Thymus (tissue), 11 donors: ENCODE measurements around the gene TNFRSF13B. TPM values are rescaled to one million over a fixed set of nuclear protein-coding genes. Genes with fewer than 3 reads are reported as not detected.

Source experiments
- DNase-seq, 9 donors: peaks; one replicate each; pipeline ENCODE4 v3.0.0-alpha.2; 2013; ENCODE audit warnings: low spot score in 9 of 9, low read depth in 6 of 9, missing footprints in 1 of 9
- H3K27ac ChIP-seq, 2 donors: one replicate each; pipeline ENCODE4 v1.5.1; 2013; ENCODE audit warnings: control low read depth in 1 of 2, low read depth in 1 of 2, low read length in 1 of 2, mild to moderate bottlenecking in 1 of 2, moderate library complexity in 1 of 2
- H3K27me3 ChIP-seq, 2 donors: one replicate each; pipeline ENCODE4 v1.5.1; 2013; ENCODE audit warnings: low read length in 1 of 2; ENCODE audit not compliant: control insufficient read depth in 2 of 2, insufficient read depth in 1 of 2
- H3K36me3 ChIP-seq, 2 donors: one replicate each; pipeline ENCODE4 v1.5.1; 2013; ENCODE audit warnings: low read length in 1 of 2, mild to moderate bottlenecking in 1 of 2, moderate library complexity in 1 of 2; ENCODE audit not compliant: control insufficient read depth in 2 of 2, insufficient read depth in 2 of 2
- H3K4me1 ChIP-seq, 2 donors: one replicate each; pipeline ENCODE4 v1.5.1; 2013; ENCODE audit warnings: low read length in 2 of 2; ENCODE audit not compliant: control insufficient read depth in 2 of 2, insufficient read depth in 2 of 2
- H3K4me3 ChIP-seq, 2 donors: one replicate each; pipeline ENCODE4 v1.5.1; 2013; ENCODE audit warnings: low read length in 2 of 2, control low read depth in 1 of 2, mild to moderate bottlenecking in 1 of 2
- H3K9me3 ChIP-seq, 2 donors: one replicate each; pipeline ENCODE4 v1.5.1; 2013; ENCODE audit warnings: low read length in 1 of 2, mild to moderate bottlenecking in 1 of 2; ENCODE audit not compliant: control insufficient read depth in 2 of 2, insufficient read depth in 1 of 2
- WGBS: extraction: QIAGEN DNeasy Blood & Tissue Kit; methylation state at CpG from one replicate; pipeline ENCODE4 v1.1.7; 2013; 5-methylcytosine and 5-hydroxymethylcytosine counted together
- polyA plus RNA-seq: library from polyadenylated mRNA; stranded (reverse); fragments of 200-250 nt; gene quantifications from one replicate; pipeline ENCODE4 v1.2.3, GENCODE V29; 2013
- total RNA-seq: library from RNA; stranded (reverse); fragments of 120-200 nt; gene quantifications from one replicate; pipeline ENCODE4 v1.2.4, GENCODE V29; 2013
- donor health status: healthy.

Gene TNFRSF13B
- total and polyA plus RNA-seq, 2 donors: 0.14 to 2.6 TPM

DNA sequence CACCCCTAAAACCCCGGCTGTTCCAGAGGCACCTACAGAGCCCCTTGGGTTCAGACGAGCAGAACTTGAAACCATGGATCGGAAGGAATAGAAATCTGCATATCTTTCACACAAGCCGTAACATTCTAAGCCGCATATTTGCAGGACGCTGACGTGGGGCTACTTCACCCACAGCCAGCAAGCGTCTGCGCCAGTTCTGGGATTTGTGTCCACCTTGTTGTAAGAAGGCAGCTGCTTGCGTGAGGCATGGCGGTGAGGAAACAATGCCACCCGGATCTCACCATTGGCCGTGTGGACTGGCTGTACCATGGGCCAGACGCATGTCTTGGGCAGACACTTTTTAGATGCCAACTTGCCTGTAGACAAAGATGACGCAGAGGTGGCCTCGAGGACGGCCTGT, 34.5 kb downstream of the TNFRSF13B start:
- DNase-seq: no peak
- 97% methylated on average over 17 of the region's 17 CpGs for WGBS

DNA sequence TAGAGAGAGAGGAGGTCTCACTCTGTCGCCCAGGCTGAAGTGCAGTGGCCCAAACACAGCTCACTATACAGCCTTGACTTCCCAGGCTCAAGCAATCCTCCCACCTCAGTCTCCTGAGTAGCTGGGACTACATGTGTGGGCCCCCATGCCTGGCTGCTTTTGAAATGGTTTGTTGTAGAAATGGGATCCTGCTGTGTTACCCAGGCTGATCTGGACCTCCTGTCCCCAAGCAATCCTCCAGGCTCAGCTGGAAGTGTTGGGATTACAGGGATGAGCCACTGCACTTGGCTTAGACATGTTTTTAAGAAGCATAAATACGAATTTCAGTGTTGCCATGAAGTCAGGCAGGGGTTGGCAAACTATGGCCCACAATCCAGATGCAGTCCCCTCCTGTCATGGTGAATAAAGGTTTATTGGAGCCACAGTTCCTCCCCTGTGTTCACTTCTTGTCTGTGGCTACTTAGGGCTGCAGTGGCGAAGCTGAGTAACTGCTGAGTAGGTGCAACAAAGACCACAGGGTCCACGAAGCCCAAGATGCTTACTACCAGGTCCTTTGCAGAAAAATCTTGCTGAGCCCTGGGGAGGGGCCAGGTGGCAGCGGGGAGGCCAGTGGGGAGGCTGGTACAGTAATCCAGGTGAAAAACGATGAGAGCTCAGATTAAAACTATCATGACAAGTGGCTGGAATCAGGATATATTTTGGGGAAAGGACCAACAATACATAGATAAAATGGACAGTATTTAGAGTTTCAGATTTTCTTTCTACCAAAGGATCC, 35.2 kb downstream of the TNFRSF13B start:
- 89% methylated on average over 6 of the region's 6 CpGs for WGBS
- no peak overlapping the region for H3K27ac ChIP-seq
- peaks cover 0 to 2% of the 10 kb centered on the region in 2 donors for H3K27me3 ChIP-seq
- H3K9me3 ChIP-seq: no peaks in the 10 kb centered on the region
- no peak for DNase-seq
- H3K36me3 ChIP-seq: no peaks in the 10 kb centered on the region
- H3K4me3 ChIP-seq: no peak overlapping the region
- H3K4me1 ChIP-seq: peaks cover 8 to 14% of the 10 kb centered on the region in 2 donors

More for the DNA sequence above, 34.5 kb downstream of the TNFRSF13B start:
- no peaks in the 10 kb centered on the region for H3K9me3 ChIP-seq
- H3K4me3 ChIP-seq: no peak overlapping the region
- no peaks in the 10 kb centered on the region for H3K36me3 ChIP-seq
- H3K27me3 ChIP-seq: peaks cover 0 to 2% of the 10 kb centered on the region in 2 donors
- H3K4me1 ChIP-seq: peaks cover 8 to 14% of the 10 kb centered on the region in 2 donors
- no peak overlapping the region for H3K27ac ChIP-seq

DNA sequence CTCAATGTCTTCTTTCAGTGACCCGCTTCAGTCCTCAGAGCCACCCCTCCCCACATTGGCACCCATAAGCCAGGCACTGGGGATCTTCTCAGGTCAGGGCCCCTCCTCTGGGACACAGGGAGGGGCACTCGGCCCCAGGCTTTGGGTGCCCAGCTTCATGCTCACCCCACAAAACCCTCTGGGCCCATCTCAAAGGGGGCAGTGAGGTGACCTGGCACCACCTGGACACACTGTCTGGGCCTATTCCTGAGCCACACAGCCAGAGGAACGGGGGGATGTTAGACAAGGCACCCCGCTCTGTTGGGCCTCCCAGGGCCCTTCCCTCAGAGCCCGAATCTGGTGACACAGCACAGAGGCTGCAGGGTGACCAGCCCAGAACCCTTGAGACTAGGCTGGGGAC, 36.1 kb downstream of the TNFRSF13B start:
- H3K27ac ChIP-seq: no peak overlapping the region
- no peaks in the 10 kb centered on the region for H3K36me3 ChIP-seq
- H3K4me1 ChIP-seq: peaks cover 8 to 14% of the 10 kb centered on the region in 2 donors
- no peak for DNase-seq
- WGBS: 97% methylated on average over 5 of the region's 5 CpGs
- H3K4me3 ChIP-seq: no peak overlapping the region
- peaks cover 0 to 2% of the 10 kb centered on the region in 2 donors for H3K27me3 ChIP-seq
- H3K9me3 ChIP-seq: no peaks in the 10 kb centered on the region

DNA sequence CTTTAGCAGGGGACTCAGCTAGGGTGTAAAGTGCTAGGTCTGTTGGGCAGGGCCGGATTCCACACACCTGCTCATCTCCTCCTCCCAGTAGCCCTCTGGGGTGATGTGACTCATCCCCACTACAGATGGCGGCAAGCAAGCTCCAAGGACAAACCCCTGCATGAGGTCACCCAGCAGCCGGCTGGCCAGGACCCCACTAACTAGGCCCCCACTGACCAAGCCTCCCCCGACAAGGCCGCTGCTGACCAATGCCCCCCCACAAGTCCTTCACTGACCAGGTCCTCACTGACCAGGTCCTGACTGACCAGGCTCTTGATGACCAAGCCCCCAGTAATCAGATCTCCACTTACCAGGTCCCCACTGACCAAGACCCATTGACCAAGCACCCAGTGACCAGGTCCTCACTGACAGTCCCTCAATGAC, 36.7 kb downstream of the TNFRSF13B start:
- DNase-seq: no peak

DNA sequence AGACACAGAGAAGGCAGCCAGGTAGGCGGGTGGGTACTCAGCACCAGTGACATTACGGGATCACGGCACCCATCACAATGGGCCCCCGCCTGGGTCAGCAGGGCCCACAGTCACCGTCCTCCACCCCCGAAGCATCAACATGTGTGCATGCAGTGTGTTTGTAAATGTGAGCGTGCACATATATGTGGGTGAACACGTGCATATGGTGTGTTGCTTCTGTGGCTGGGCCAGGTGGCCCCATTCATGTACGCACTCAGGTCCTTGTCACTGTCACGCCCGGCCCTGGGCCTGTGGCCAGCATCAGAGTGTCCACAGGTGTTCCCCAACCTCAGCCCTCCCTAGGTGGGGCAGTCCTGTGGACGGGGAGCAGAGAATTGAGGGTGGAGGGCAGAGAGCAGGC, 37.1 kb downstream of the TNFRSF13B start:
- H3K36me3 ChIP-seq: no peaks in the 10 kb centered on the region
- WGBS: 96% methylated on average over 12 of the region's 12 CpGs
- H3K9me3 ChIP-seq: no peaks in the 10 kb centered on the region
- H3K4me1 ChIP-seq: peaks cover 8 to 14% of the 10 kb centered on the region in 2 donors
- no peak overlapping the region for H3K4me3 ChIP-seq
- no peak overlapping the region for H3K27ac ChIP-seq
- DNase-seq: no peak
- peaks cover 0 to 2% of the 10 kb centered on the region in 2 donors for H3K27me3 ChIP-seq

More for the DNA sequence above, 36.7 kb downstream of the TNFRSF13B start:
- WGBS: 96% methylated on average over 5 of the region's 5 CpGs
- Histone ChIP-seq H3K27me3 (peaks cover 0 to 2% of the 10 kb centered on the region in 2 donors), H3K27ac (no peak overlapping the region), H3K9me3 (no peaks in the 10 kb centered on the region), H3K4me3 (no peak overlapping the region), H3K4me1 (peaks cover 8 to 14% of the 10 kb centered on the region in 2 donors), H3K36me3 (no peaks in the 10 kb centered on the region)

DNA sequence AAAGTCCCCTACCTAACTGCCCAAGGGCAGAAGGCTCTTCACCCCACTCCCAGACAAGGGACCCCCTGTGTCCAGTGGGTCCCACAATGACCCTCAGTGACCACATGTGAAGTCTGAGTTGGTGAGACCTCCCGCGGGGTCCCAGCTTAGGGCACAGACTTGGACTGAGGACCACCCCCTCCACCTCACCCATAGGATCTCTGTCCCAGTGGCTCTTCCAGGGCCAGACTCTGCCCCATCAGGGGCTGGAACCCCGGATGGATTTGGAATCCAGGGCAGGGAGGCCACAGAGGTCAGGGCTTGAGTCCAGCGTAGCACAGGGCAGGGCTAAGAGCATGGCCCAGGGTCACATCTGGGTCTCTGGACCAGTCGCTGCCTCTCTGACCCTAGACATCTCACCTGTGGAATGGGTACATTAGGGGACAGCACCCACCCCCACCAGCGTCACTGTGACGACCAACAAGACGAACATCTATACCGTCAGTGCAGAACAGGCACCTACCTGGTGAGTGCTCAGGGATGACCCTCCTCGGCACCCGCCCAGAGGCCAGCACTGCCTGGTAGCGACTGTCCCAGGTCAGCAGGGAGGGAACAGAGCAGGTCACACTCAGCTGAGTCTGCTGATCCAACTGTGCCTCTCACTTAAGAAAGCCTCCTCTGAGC, 37.7 kb downstream of the TNFRSF13B start:
- no peak overlapping the region for H3K27ac ChIP-seq
- H3K27me3 ChIP-seq: no peaks in the 10 kb centered on the region
- WGBS: 97% methylated on average over 12 of the region's 12 CpGs
- DNase-seq: no peak
- peaks cover 7 to 12% of the 10 kb centered on the region in 2 donors for H3K4me1 ChIP-seq
- no peak overlapping the region for H3K4me3 ChIP-seq
- no peaks in the 10 kb centered on the region for H3K9me3 ChIP-seq
- H3K36me3 ChIP-seq: no peaks in the 10 kb centered on the region

DNA sequence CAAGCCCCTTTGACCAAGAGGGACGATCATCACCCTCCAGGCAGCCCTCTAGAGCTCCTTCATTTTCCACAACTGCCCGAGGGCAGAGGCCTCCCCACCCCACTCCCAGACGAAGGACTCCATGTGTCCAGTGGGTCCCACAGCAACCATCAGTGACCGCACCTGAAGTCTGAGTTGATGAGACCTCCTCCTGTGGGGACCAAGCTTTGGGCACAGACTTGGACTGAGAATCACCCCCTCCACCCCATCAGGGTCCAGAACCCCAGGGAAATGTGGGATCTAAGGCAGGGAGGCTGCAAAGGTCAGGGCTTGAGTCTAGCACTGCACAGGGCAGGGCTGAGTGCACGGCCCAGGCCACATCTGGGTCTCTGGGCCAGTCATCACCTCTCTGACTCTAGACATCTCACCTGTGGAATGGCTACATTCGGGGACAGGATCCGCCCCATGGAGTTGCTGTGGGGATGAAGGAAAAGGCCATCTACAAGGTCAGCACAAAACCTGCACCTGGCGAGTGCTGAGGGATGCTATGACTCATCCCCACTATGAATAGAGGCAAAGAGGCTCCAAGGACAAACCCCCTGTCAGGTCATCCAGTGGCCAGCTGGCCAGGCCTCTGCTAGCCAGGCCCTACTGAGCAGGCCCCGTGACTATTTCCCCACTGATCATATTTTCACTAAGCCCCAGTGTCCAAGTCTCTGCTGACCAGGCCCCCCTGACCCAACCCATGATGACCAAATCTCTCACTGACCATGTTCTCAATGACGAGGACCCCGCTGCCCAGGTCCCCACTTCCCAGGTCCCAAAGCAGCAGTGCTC, 38.4 kb downstream of the TNFRSF13B start:
- peaks cover 0 to 5% of the 10 kb centered on the region in 2 donors for H3K4me1 ChIP-seq
- no peak overlapping the region for H3K4me3 ChIP-seq
- DNase-seq: no peak
- WGBS: 95% methylated on average over 11 of the region's 11 CpGs
- H3K27ac ChIP-seq: no peak overlapping the region
- no peaks in the 10 kb centered on the region for H3K9me3 ChIP-seq
- H3K27me3 ChIP-seq: no peaks in the 10 kb centered on the region
- H3K36me3 ChIP-seq: no peaks in the 10 kb centered on the region

DNA sequence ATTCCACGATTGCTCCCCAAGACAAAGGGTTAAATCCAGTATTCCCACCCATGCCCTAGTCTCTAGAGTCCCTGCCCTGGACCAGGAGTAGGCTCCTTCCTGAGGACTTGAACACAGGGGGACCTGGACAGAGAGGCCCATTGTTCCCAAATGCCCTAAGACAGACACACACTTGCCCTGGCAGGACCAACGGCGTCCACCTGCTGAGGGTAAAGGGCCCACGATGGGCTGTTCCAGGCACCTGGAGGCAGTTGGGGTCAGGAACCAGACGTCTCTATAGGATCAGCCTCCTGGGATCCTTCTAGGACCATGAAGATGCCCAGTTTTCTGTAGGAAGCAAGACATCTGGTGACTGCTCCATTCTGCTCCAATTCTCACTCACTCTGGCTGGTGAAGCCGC, 39.3 kb downstream of the TNFRSF13B start:
- H3K27ac ChIP-seq: no peak overlapping the region
- no peaks in the 10 kb centered on the region for H3K36me3 ChIP-seq
- no peak for DNase-seq
- H3K4me3 ChIP-seq: no peak overlapping the region
- WGBS: 96% methylated on average over 6 of the region's 6 CpGs
- peaks cover 0 to 3% of the 10 kb centered on the region in 2 donors for H3K4me1 ChIP-seq
- H3K9me3 ChIP-seq: no peaks in the 10 kb centered on the region
- no peaks in the 10 kb centered on the region for H3K27me3 ChIP-seq
